ENCODE results near the gene ANKLE2.

DNA sequence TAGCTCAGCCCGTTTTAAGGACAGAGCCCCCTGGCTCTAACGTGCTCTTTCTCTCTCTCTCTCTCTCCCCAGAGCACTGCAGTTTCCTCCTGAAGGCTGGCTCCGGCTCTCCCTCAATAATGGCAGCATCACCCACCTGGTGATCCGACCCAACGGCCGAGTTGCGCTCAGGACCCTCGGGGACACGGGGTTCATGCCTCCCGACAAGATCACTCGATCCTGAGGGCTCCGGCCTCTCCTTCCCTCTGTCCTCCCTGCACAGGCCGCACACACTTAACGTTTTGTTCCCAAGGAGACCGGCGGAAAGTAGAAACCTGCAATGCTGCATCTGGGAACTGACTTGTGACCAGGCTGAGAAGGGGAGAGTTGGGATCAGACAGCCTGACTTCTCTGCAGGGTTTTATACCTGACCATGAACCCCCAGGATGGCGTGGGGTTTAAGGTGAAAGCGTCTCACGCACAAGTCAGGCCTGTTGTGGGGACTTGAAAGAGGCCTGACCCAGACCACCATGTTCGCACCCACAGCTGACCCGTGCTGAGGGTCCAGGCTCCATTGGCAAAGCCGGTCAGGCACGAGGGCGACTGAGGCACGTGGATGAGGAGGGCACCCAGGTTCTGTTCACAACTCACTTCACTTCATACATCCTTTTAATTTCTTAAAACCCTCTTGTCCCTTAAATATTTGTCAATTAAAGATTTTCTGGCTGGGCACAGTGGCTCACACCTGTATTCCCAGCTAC, 40.9 kb downstream of the ANKLE2 start:
- TF ChIP-seq EZH2phosphoT487 (IDR thresholded peaks at IDR 0.05; ENCODE audit: low read depth): no peak
- TF ChIP-seq, protein P1, sequence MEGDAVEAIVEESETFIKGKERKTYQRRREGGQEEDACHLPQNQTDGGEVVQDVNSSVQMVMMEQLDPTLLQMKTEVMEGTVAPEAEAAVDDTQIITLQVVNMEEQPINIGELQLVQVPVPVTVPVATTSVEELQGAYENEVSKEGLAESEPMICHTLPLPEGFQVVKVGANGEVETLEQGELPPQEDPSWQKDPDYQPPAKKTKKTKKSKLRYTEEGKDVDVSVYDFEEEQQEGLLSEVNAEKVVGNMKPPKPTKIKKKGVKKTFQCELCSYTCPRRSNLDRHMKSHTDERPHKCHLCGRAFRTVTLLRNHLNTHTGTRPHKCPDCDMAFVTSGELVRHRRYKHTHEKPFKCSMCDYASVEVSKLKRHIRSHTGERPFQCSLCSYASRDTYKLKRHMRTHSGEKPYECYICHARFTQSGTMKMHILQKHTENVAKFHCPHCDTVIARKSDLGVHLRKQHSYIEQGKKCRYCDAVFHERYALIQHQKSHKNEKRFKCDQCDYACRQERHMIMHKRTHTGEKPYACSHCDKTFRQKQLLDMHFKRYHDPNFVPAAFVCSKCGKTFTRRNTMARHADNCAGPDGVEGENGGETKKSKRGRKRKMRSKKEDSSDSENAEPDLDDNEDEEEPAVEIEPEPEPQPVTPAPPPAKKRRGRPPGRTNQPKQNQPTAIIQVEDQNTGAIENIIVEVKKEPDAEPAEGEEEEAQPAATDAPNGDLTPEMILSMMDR (IDR thresholded peaks at IDR 0.05; ENCODE audit: low read depth, low read length): no peak

Measured in OCI-LY3 (cell line).